Left lung (tissue), 10 donors: Measurements from ENCODE around the gene PLCL1. TPM values are rescaled to one million over a fixed set of nuclear protein-coding genes. Genes with fewer than 3 reads are reported as not detected.

Experiments
- ATAC-seq: fragments of 200-7000 bp; cut with Tn5 transposase; one replicate; pipeline ENCODE4 v1.9.1; 2020; ENCODE audit warnings: moderate library complexity
- DNase-seq, 4 donors: peaks; one replicate each; pipeline ENCODE4 v3.0.0-alpha.2; 2013 to 2020
- H3K27ac ChIP-seq, 2 donors: fragments of 200-600 bp; sonication (generic) in 1 of 2; one replicate each; pipeline versions ENCODE4 v1.5.0 to v1.8.0; 2020 to 2021
- H3K27me3 ChIP-seq, 2 donors: fragments of 200-600 bp; sonication (generic) in 1 of 2; one replicate each; pipeline versions ENCODE4 v1.5.0 to v1.8.0; 2020 to 2021
- H3K36me3 ChIP-seq, 2 donors: fragments of 200-600 bp; sonication (generic) in 1 of 2; one replicate each; pipeline versions ENCODE4 v1.5.0 to v1.8.0; 2020 to 2021
- H3K4me1 ChIP-seq, 2 donors: fragments of 200-600 bp; one replicate each; pipeline ENCODE4 v1.8.0; 2021
- H3K4me3 ChIP-seq, 2 donors: fragments of 200-600 bp; sonication (generic) in 1 of 2; one replicate each; pipeline versions ENCODE4 v1.5.0 to v1.8.0; 2020 to 2021; ENCODE audit warnings: mild to moderate bottlenecking in 1 of 2
- H3K9me3 ChIP-seq, 2 donors: fragments of 200-600 bp; sonication (generic) in 1 of 2; one replicate each; pipeline versions ENCODE4 v1.5.0 to v1.8.0; 2020 to 2021
- intact Hi-C, 2 donors: fragments of 100-400 bp; cut with DNase I; formaldehyde crosslinking; loops; one replicate each; pipeline versions ENCODE4 v1.11.2 to v1.14.2; 2022
- polyA plus RNA-seq, 6 donors: library from polyadenylated mRNA; unstranded; fragments of 120-200 nt; gene quantifications; one replicate each; pipeline ENCODE4 v1.2.1, GENCODE V29; 2013; ENCODE audit not compliant: insufficient read length in 6 of 6
- total RNA-seq, 2 donors: library from RNA; stranded (reverse); fragmentation: NEBNext Ultra II Directional; extraction: Animal tissue kit (Norgen Biotek cat#: 25700); gene quantifications; one replicate each; pipeline ENCODE4 v1.2.1, GENCODE V29; 2021
- TF ChIP-seq, protein P1 (sequence below), 2 donors: fragments of 200-600 bp; sonication (generic) in 1 of 2; IDR thresholded peaks; one replicate each; pipeline versions ENCODE4 v1.5.0 to v1.8.0; 2021; ENCODE audit warnings: antibody characterized with exemption in 2 of 2
- donor health status: DM: no; HTN: yes; CAD: no.
- donor health status: DM: no; HTN: no; CAD: no.

PLCL1 gene
- total and polyA plus RNA-seq, 8 donors = 3.4 to 15.3 (median 10.3) TPM

DNA sequence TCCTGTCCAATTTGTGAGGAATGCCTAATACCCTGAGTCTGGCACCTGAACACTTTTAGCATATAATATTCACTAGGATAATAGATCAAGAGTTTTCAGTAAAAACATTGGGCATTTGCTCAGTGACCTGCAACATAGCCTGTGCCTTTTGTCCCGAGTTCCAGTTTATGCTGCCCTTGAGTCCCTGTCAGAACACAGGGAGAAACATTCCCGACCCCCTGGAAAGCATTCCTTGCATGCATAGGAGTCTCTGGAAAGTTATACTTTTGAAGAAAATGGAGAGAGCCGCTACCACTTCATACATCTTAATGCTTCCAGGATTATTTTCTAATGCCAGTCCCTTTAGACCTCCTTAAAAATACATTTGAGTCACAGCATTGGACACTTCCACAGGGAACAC lies 107.3 kb downstream of the PLCL1 start:
- Histone ChIP-seq H3K27me3 (no peaks in the 10 kb centered on the region), H3K4me1 (no peaks in the 10 kb centered on the region), H3K36me3 (no peaks in the 10 kb centered on the region), H3K9me3 (no peaks in the 10 kb centered on the region), H3K4me3 (no peak overlapping the region), H3K27ac (no peak overlapping the region)
- ATAC-seq (no peak), DNase-seq (no peak)
- intact Hi-C loops = no loop called here
- TF ChIP-seq, protein P1, sequence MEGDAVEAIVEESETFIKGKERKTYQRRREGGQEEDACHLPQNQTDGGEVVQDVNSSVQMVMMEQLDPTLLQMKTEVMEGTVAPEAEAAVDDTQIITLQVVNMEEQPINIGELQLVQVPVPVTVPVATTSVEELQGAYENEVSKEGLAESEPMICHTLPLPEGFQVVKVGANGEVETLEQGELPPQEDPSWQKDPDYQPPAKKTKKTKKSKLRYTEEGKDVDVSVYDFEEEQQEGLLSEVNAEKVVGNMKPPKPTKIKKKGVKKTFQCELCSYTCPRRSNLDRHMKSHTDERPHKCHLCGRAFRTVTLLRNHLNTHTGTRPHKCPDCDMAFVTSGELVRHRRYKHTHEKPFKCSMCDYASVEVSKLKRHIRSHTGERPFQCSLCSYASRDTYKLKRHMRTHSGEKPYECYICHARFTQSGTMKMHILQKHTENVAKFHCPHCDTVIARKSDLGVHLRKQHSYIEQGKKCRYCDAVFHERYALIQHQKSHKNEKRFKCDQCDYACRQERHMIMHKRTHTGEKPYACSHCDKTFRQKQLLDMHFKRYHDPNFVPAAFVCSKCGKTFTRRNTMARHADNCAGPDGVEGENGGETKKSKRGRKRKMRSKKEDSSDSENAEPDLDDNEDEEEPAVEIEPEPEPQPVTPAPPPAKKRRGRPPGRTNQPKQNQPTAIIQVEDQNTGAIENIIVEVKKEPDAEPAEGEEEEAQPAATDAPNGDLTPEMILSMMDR (IDR thresholded peaks at IDR 0.05) = no peak

DNA sequence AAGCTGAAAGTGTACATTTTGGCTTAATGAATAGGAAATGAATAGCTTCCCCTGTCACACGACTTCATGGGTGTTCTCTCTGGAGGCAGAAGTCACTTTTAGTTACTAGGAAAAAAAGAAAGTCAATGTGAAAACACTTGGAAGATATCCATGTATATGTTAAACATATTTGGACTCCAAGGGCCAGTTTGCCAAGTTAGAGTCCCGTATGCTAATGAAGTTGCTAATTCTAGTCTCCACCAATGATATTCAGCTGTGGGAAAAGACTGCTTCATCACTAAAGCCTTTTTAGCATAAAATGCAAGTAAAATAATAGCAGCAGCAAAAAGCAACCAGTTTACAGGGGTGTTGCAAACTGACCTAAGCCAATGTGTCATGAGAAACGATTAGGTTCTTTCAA lies 108.7 kb downstream of the PLCL1 start:
- TF ChIP-seq, protein P1 (IDR thresholded peaks at IDR 0.05) = no peak
- peak in 2 of 4 donors; percentile 40 to 56 for DNase-seq
- Histone ChIP-seq H3K36me3 (no peaks in the 10 kb centered on the region), H3K4me3 (no peak overlapping the region), H3K9me3 (no peaks in the 10 kb centered on the region), H3K4me1 (no peaks in the 10 kb centered on the region), H3K27ac (no peak overlapping the region), H3K27me3 (no peaks in the 10 kb centered on the region)
- no peak for ATAC-seq
- intact Hi-C loops = no loop called here

DNA sequence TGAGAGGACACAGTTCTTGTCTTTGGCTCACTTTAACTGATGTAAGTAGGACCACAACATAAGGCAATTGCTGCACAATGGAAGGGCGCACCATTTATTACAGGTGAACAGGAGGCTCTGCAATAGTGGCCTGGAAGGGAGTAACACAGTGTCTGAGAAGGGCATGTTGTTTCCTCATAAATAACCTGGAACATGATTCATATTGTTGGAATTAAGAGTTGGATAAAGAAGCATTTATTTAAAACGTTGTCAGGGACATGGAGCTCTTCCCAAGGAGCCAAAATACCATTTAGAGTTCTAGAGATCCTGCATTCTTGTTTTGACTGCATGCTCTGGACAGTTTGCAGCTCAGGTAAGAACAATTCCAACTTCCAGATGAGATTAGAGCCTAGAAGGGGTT lies 110.4 kb downstream of the PLCL1 start:
- Histone ChIP-seq H3K27me3 (no peaks in the 10 kb centered on the region), H3K9me3 (no peaks in the 10 kb centered on the region), H3K4me1 (peaks cover 0 to 5% of the 10 kb centered on the region in 2 donors), H3K27ac (no peak overlapping the region), H3K36me3 (no peaks in the 10 kb centered on the region), H3K4me3 (no peak overlapping the region)
- TF ChIP-seq, protein P1 (IDR thresholded peaks at IDR 0.05) = no peak
- intact Hi-C loops = no loop called here
- ATAC-seq (no peak), DNase-seq (no peak)

DNA sequence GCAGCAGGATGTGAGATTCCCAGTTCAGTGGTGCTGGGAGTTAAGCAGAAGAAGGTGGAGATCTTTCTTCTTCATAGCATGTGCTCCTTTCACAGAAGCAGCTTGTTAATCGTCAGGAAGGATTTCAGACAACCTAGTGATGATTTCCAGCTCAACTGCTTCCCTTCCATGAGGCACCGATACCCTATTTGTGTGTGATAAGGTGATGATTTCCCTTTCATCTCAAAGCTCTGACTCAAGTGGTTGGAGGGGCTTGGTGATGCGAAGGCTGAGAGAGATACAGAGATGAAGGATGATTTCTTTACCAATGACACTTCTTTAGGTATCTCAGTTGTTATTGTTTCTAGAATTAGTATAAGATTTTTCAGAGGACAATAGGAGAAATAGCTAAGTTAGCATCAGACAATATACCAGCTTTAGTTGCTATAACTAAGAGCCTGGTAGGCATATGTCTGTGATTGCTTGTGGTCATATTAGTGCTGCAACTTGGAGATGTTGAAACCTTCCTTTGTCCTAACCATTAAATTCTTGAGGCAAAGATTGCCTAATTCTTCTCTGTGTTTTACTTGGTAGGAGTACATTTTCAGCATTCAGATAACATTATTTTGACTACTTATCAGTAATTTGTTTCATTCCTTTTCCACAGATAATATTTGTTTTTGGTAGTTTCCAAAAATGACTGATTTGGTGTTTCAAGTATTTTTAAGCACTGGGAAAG lies 111.3 kb downstream of the PLCL1 start:
- peaks cover 0 to 9% of the 10 kb centered on the region in 2 donors for H3K4me1 ChIP-seq
- DNase-seq (no peak), ATAC-seq (peak; percentile 41)
- H3K9me3 ChIP-seq = no peaks in the 10 kb centered on the region
- intact Hi-C loops = no loop called here
- H3K36me3 ChIP-seq = no peaks in the 10 kb centered on the region
- no peak overlapping the region for H3K4me3 ChIP-seq
- no peaks in the 10 kb centered on the region for H3K27me3 ChIP-seq
- peak overlapping the region in 1 of 2 donors; percentile 54 for H3K27ac ChIP-seq
- TF ChIP-seq, protein P1 (IDR thresholded peaks at IDR 0.05) = no peak

DNA sequence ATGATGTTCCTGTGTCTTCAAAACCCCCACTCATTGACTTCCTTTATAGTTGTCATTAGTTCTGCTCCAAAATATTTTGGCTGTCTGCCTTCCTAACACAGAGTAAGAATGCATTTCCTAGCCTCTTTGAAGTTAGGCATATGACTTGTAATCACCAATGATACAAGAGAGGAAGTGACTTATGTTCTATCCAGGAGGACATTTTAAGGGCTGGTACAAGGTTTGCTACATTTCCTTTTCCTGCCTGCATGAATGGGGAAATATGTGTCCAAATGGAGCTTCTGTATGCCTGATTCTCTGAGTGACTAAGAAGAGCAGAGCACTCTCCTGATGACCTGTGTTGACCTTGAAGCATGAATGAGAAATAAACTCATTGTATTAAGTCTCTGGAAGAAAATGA lies 115.1 kb downstream of the PLCL1 start:
- ATAC-seq = no peak

More for the DNA sequence above, 115.1 kb downstream of the PLCL1 start:
- TF ChIP-seq, protein P1 (IDR thresholded peaks at IDR 0.05) = no peak
- no peak for DNase-seq
- Histone ChIP-seq H3K27ac (peak overlapping the region in 1 of 2 donors; percentile 68), H3K27me3 (no peaks in the 10 kb centered on the region), H3K36me3 (no peaks in the 10 kb centered on the region), H3K4me3 (no peak overlapping the region), H3K4me1 (peaks cover 0 to 9% of the 10 kb centered on the region in 2 donors), H3K9me3 (no peaks in the 10 kb centered on the region)
- intact Hi-C loops = no loop called here
